ENCODE measurements around the gene DNAH17.

GRCh38 chr17:78398390-78398789 is 178.8 kb downstream of the DNAH17 start:
- TF ChIP-seq, protein P1, sequence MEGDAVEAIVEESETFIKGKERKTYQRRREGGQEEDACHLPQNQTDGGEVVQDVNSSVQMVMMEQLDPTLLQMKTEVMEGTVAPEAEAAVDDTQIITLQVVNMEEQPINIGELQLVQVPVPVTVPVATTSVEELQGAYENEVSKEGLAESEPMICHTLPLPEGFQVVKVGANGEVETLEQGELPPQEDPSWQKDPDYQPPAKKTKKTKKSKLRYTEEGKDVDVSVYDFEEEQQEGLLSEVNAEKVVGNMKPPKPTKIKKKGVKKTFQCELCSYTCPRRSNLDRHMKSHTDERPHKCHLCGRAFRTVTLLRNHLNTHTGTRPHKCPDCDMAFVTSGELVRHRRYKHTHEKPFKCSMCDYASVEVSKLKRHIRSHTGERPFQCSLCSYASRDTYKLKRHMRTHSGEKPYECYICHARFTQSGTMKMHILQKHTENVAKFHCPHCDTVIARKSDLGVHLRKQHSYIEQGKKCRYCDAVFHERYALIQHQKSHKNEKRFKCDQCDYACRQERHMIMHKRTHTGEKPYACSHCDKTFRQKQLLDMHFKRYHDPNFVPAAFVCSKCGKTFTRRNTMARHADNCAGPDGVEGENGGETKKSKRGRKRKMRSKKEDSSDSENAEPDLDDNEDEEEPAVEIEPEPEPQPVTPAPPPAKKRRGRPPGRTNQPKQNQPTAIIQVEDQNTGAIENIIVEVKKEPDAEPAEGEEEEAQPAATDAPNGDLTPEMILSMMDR (IDR thresholded peaks at IDR 0.05): no peak
- TF ChIP-seq POLR2A (IDR thresholded peaks at IDR 0.05): no peak
